CD14-positive monocyte (primary cell): ENCODE results near the gene CCDC106. TPM values are rescaled to one million over a fixed set of nuclear protein-coding genes. Genes with fewer than 3 reads are reported as not detected.

Experiments
- DNase-seq, 3 donors: peaks; one replicate each; pipeline ENCODE4 v3.0.0-alpha.2; 2011 to 2022
- H2AFZ ChIP-seq: 2 replicates; pipeline ENCODE4 v1.6.0; 2012; ENCODE audit warnings: mild to moderate bottlenecking, low read depth, low read length, inconsistent platforms; ENCODE audit not compliant: insufficient read depth, poor library complexity, severe bottlenecking
- H3K27ac ChIP-seq, 2 donors: 1 replicate in 1 of 2; 2 replicates in 1 of 2; pipeline ENCODE4 v1.5.1; 2012 to 2013; ENCODE audit warnings: low read length in 2 of 2, control low read depth in 1 of 2, inconsistent platforms in 1 of 2, low read depth in 1 of 2, mild to moderate bottlenecking in 1 of 2
- H3K27me3 ChIP-seq, 2 donors: one replicate each; pipeline versions ENCODE4 v1.6.0 to v1.6.1; 2011 to 2013; ENCODE audit warnings: low read length in 2 of 2; ENCODE audit not compliant: control insufficient read depth in 2 of 2, insufficient read depth in 2 of 2
- H3K36me3 ChIP-seq, 2 donors: replicated peaks in 1 of 2; 1 replicate in 1 of 2; 2 replicates in 1 of 2; pipeline versions ENCODE4 v1.5.1 to v1.6.1; 2012 to 2013; ENCODE audit warnings: low read length in 2 of 2, control low read depth in 1 of 2, inconsistent platforms in 1 of 2, mild to moderate bottlenecking in 1 of 2; ENCODE audit not compliant: insufficient read depth in 2 of 2, control insufficient read depth in 1 of 2
- H3K4me1 ChIP-seq, 2 donors: 1 replicate in 1 of 2; 2 replicates in 1 of 2; pipeline versions ENCODE4 v1.5.1 to v1.6.1; 2012 to 2013; ENCODE audit warnings: low read length in 2 of 2, control low read depth in 1 of 2, inconsistent platforms in 1 of 2, mild to moderate bottlenecking in 1 of 2, moderate library complexity in 1 of 2; ENCODE audit not compliant: insufficient read depth in 2 of 2, control insufficient read depth in 1 of 2
- H3K4me2 ChIP-seq: replicated peaks from 2 replicates; pipeline ENCODE3; 2012; ENCODE audit warnings: low read length, moderate library complexity, mild to moderate bottlenecking; ENCODE audit not compliant: poor library complexity, severe bottlenecking; ENCODE audit errors: extremely low read depth
- H3K4me3 ChIP-seq, 3 experiments: fragments of 200-600 bp in 1 of 3; sonication (generic) in 1 of 3; replicated peaks in 1 of 3; 1 replicate in 2 of 3; 2 replicates in 1 of 3; pipeline ENCODE4 v1.5.1; 2011 to 2013; ENCODE audit warnings: low read length in 3 of 3, mild to moderate bottlenecking in 3 of 3, control low read depth in 2 of 3, low read depth in 2 of 3, inconsistent platforms in 1 of 3, moderate library complexity in 1 of 3
- H3K79me2 ChIP-seq: 2 replicates; pipeline ENCODE4 v1.6.0; 2012; ENCODE audit warnings: mild to moderate bottlenecking, control low read depth, inconsistent platforms, low read length, moderate library complexity; ENCODE audit not compliant: insufficient read depth
- H3K9ac ChIP-seq: 2 replicates; pipeline ENCODE4 v1.6.0; 2017; ENCODE audit warnings: low read length, mild to moderate bottlenecking; ENCODE audit not compliant: insufficient read depth, poor library complexity, severe bottlenecking
- H3K9me3 ChIP-seq, 2 donors: replicated peaks in 1 of 2; 1 replicate in 1 of 2; 2 replicates in 1 of 2; pipeline versions ENCODE4 v1.5.1 to v1.6.1; 2012 to 2013; ENCODE audit warnings: low read length in 2 of 2, control low read depth in 1 of 2; ENCODE audit not compliant: control insufficient read depth in 1 of 2, insufficient read depth in 1 of 2
- H4K20me1 ChIP-seq: 2 replicates; pipeline ENCODE4 v1.6.0; 2012; ENCODE audit warnings: mild to moderate bottlenecking, low read length, control low read depth, moderate library complexity; ENCODE audit not compliant: insufficient read depth
- H3K27ac Mint-ChIP-seq, 7 donors: one replicate each; pipeline ENCODE4 v1.8.0; 2020; ENCODE audit warnings: mild to moderate bottlenecking in 7 of 7, mixed read lengths in 7 of 7, moderate library complexity in 6 of 7, inconsistent platforms in 2 of 7
- H3K27me3 Mint-ChIP-seq, 3 donors: one replicate each; pipeline ENCODE4 v1.8.0; 2021 to 2022; ENCODE audit warnings: low read depth in 3 of 3, mild to moderate bottlenecking in 3 of 3, mixed read lengths in 3 of 3, moderate library complexity in 3 of 3, inconsistent platforms in 1 of 3
- H3K36me3 Mint-ChIP-seq, 2 donors: one replicate each; pipeline ENCODE4 v1.8.0; 2020; ENCODE audit warnings: mixed read lengths in 2 of 2, inconsistent platforms in 1 of 2, mild to moderate bottlenecking in 1 of 2
- H3K4me1 Mint-ChIP-seq: one replicate; pipeline ENCODE4 v1.8.0; 2020; ENCODE audit warnings: mild to moderate bottlenecking, mixed read lengths
- H3K4me3 Mint-ChIP-seq, 2 donors: one replicate each; pipeline ENCODE4 v1.8.0; 2020; ENCODE audit warnings: mild to moderate bottlenecking in 2 of 2, mixed read lengths in 2 of 2, moderate library complexity in 1 of 2
- H3K9me3 Mint-ChIP-seq, 7 donors: one replicate each; pipeline ENCODE4 v1.8.0; 2020 to 2022; ENCODE audit warnings: mixed read lengths in 7 of 7, mild to moderate bottlenecking in 6 of 7, moderate library complexity in 6 of 7, inconsistent platforms in 2 of 7
- CTCF ChIP-seq: fragments of 200-600 bp; IDR thresholded peaks from one replicate; pipeline ENCODE4 v1.8.0; 2022; ENCODE audit warnings: antibody characterized with exemption, mild to moderate bottlenecking
- WGBS: methylation state at CpG from one replicate; pipeline ENCODE4 v1.1.5; 2013; ENCODE audit warnings: missing lambda C conversion rate; ENCODE audit not compliant: insufficient coverage; 5-methylcytosine and 5-hydroxymethylcytosine counted together
- intact Hi-C, 2 donors: fragments of 100-400 bp; cut with micrococcal nuclease; formaldehyde crosslinking; loops; one replicate each; pipeline versions ENCODE4 v1.15.0 to v1.15.1; 2023
- polyA plus RNA-seq, 3 donors: library from polyadenylated mRNA; depleted of rRNA in 1 of 3; unstranded in 2 of 3; stranded (reverse) in 1 of 3; fragments of 300-500 nt in 2 of 3; fragments of >200 nt in 1 of 3; fragmentation: Illumina TruSeq in 2 of 3; gene quantifications; 1 replicate in 2 of 3; 2 replicates in 1 of 3; pipeline ENCODE4 v1.2.3, GENCODE V29; 2012 to 2021

Gene CCDC106
- polyA plus RNA-seq, 3 donors, result 0.74 to 2.4 (median 1.2) TPM

- H3K4me1 ChIP-seq, result no peaks in the 10 kb centered on the region
- no peaks in the 10 kb centered on the region for H3K9me3 Mint-ChIP-seq
- 96% methylated on average over 23 of the region's 31 CpGs for WGBS
- H3K9me3 ChIP-seq, result no peaks in the 10 kb centered on the region
- peaks cover 94 to 99% of the 10 kb centered on the region in 2 donors for H3K36me3 ChIP-seq
- no peak overlapping the region for H3K27ac Mint-ChIP-seq
- no peak overlapping the region for H3K4me2 ChIP-seq
- peaks cover 85% of the 10 kb centered on the region for H4K20me1 ChIP-seq
- H3K9ac ChIP-seq, result no peak overlapping the region
- H3K27me3 Mint-ChIP-seq, result no peaks in the 10 kb centered on the region
- peaks cover 2% of the 10 kb centered on the region for H3K4me1 Mint-ChIP-seq
- TF ChIP-seq CTCF, result no peak
- H3K4me3 Mint-ChIP-seq, result no peak overlapping the region
- intact Hi-C loops, result no loop called here
- DNase-seq, result no peak
- H3K27ac ChIP-seq, result no peak overlapping the region
- no peaks in the 10 kb centered on the region for H3K27me3 ChIP-seq
- peaks cover 70 to 95% of the 10 kb centered on the region in 2 donors for H3K36me3 Mint-ChIP-seq
- peaks cover 16% of the 10 kb centered on the region for H3K79me2 ChIP-seq
- no peak overlapping the region for H3K4me3 ChIP-seq
- H2AFZ ChIP-seq, result no peak overlapping the region
Measured at GRCh38 chr19:55691561-55692481, 43.8 kb downstream of the CCDC106 start.

- WGBS, result 98% methylated on average over 18 of the region's 19 CpGs
- no peak overlapping the region for H3K4me3 Mint-ChIP-seq
- peaks cover 2% of the 10 kb centered on the region for H3K4me1 Mint-ChIP-seq
- Histone ChIP-seq H3K27ac (no peak overlapping the region), H3K9ac (no peak overlapping the region), H3K36me3 (peaks cover 94 to 99% of the 10 kb centered on the region in 2 donors), H2AFZ (no peak overlapping the region), H3K4me1 (no peaks in the 10 kb centered on the region), H3K9me3 (no peaks in the 10 kb centered on the region), H3K27me3 (no peaks in the 10 kb centered on the region), H4K20me1 (peaks cover 82% of the 10 kb centered on the region), H3K4me3 (no peak overlapping the region), H3K4me2 (no peak overlapping the region), H3K79me2 (peaks cover 7% of the 10 kb centered on the region)
- H3K27ac Mint-ChIP-seq, result no peak overlapping the region
- DNase-seq, result no peak
- H3K9me3 Mint-ChIP-seq, result no peaks in the 10 kb centered on the region
- peaks cover 68 to 95% of the 10 kb centered on the region in 2 donors for H3K36me3 Mint-ChIP-seq
- TF ChIP-seq CTCF, result no peak
- H3K27me3 Mint-ChIP-seq, result no peaks in the 10 kb centered on the region
- intact Hi-C loops, result no loop called here
Measured at GRCh38 chr19:55692681-55693081, 44.7 kb downstream of the CCDC106 start.
